HG02852 (cell line): ENCODE measurements around the gene ITGA2.

Experiments
- ATAC-seq: cut with Tn5 transposase; IDR thresholded peaks from one replicate; pipeline ENCODE4 v1.9.1; 2021; ENCODE audit warnings: mild to moderate bottlenecking, moderate library complexity; ENCODE audit not compliant: unreplicated experiment

Gene ITGA2

GRCh38 chr5:53133020-53133419 is 143.9 kb downstream of the ITGA2 start:
- no peak for ATAC-seq
